HepG2 (cell line): ENCODE measurements around the gene TBCEL. TPM values are rescaled to one million over a fixed set of nuclear protein-coding genes. Genes with fewer than 3 reads are reported as not detected.
A peak's percentile ranks its signal among the peaks of the same experiment; 100 is the strongest.

ENCODE experiments used
- CCDC6 ChIP-seq: sonication (generic); formaldehyde crosslinking; IDR thresholded peaks from 2 replicates; pipeline ENCODE4 v1.8.1; 2022; ENCODE audit warnings: mild to moderate bottlenecking, missing genetic modification reagents, moderate library complexity
- EHMT2 ChIP-seq: fragments of 200-600 bp; sonication (generic); IDR thresholded peaks from 2 replicates; pipeline ENCODE4 v1.7.0; 2017; ENCODE audit warnings: antibody characterized with exemption, low read depth, low read length, borderline replicate concordance
- IRF2 ChIP-seq: IDR thresholded peaks from 2 replicates; pipeline ENCODE4 v1.6.1; 2018; ENCODE audit warnings: missing genetic modification reagents, missing compliant biosample characterization
- MED1 ChIP-seq: sonication (generic); formaldehyde crosslinking; IDR thresholded peaks from 2 replicates; pipeline ENCODE4 v1.4.0; 2020; ENCODE audit warnings: missing genetic modification reagents
- MEF2D ChIP-seq: sonication (generic); formaldehyde crosslinking; IDR thresholded peaks from 2 replicates; pipeline ENCODE4 v1.5.1; 2020; ENCODE audit warnings: mild to moderate bottlenecking, missing genetic modification reagents
- NCOA2 ChIP-seq: sonication (generic); formaldehyde crosslinking; IDR thresholded peaks from 2 replicates; pipeline ENCODE4 v1.8.0; 2022; ENCODE audit warnings: inconsistent platforms
- PHF21A ChIP-seq: sonication (generic); formaldehyde crosslinking; IDR thresholded peaks from 2 replicates; pipeline ENCODE4 v1.5.0; 2020; ENCODE audit warnings: mild to moderate bottlenecking, missing genetic modification reagents
- RCOR2 ChIP-seq: IDR thresholded peaks from 2 replicates; pipeline ENCODE4 v1.6.1; 2016; ENCODE audit warnings: missing biosample characterization, missing genetic modification reagents
- TBP ChIP-seq: sonication (generic); formaldehyde crosslinking; IDR thresholded peaks from 2 replicates; pipeline ENCODE4 v1.5.0; 2020; ENCODE audit warnings: missing genetic modification reagents
- ZBTB20 ChIP-seq: sonication (generic); formaldehyde crosslinking; IDR thresholded peaks from 2 replicates; pipeline ENCODE4 v1.8.1; 2023; ENCODE audit warnings: missing genetic modification reagents, low read depth, mild to moderate bottlenecking, borderline replicate concordance
- ZKSCAN8 ChIP-seq: IDR thresholded peaks from 2 replicates; pipeline ENCODE4 v1.6.1; 2016; ENCODE audit warnings: borderline replicate concordance, missing genetic modification reagents, missing compliant biosample characterization
- ZNF256 ChIP-seq: sonication (generic); formaldehyde crosslinking; conservative IDR thresholded peaks from 2 replicates; pipeline ENCODE4 v1.4.0; 2020; ENCODE audit warnings: missing genetic modification reagents
- ZNF556 ChIP-seq: sonication (generic); formaldehyde crosslinking; IDR thresholded peaks from 2 replicates; pipeline ENCODE4 v1.4.0; 2020; ENCODE audit warnings: mild to moderate bottlenecking, missing genetic modification reagents, borderline replicate concordance
- ZNF619 ChIP-seq: sonication (generic); formaldehyde crosslinking; IDR thresholded peaks from 2 replicates; pipeline ENCODE4 v1.4.0; 2020; ENCODE audit warnings: mild to moderate bottlenecking, missing genetic modification reagents
- polyA plus RNA-seq, 8 experiments: library from polyadenylated mRNA; depleted of rRNA in 3 of 8; stranded (reverse) in 7 of 8; unstranded in 1 of 8; fragments of >200 nt; fragmentation: Illumina TruSeq in 4 of 8; extraction: Trizol in 4 of 8; gene quantifications; 2 replicates each; pipeline versions ENCODE4 v1.2.1 to v1.2.3, GENCODE V29; 2011 to 2016; ENCODE audit warnings: low read depth in 4 of 8, missing spikeins in 1 of 8, mixed read lengths in 1 of 8; ENCODE audit not compliant: insufficient read depth in 1 of 8
- total RNA-seq, 5 experiments: library from RNA; depleted of rRNA; stranded (reverse); fragments of >200 nt; fragmentation: Illumina TruSeq; extraction: Trizol; gene quantifications; 2 replicates each; pipeline ENCODE4 v1.2.3, GENCODE V29; 2016; ENCODE audit warnings: low read depth in 1 of 5
- TF ChIP-seq, protein P1 (sequence below): IDR thresholded peaks from 2 replicates; pipeline ENCODE4 v1.4.0; 2020; ENCODE audit warnings: mild to moderate bottlenecking, missing genetic modification reagents
- TF ChIP-seq, protein P2 (sequence below): IDR thresholded peaks from 2 replicates; pipeline ENCODE4 v1.6.1; 2016; ENCODE audit warnings: low read depth, missing genetic modification reagents, missing compliant biosample characterization
- TF ChIP-seq, protein P3 (sequence below): sonication (generic); formaldehyde crosslinking; IDR thresholded peaks from 2 replicates; pipeline ENCODE4 v1.5.1; 2020; ENCODE audit warnings: mild to moderate bottlenecking, missing genetic modification reagents

The TBCEL gene
- total and polyA plus RNA-seq, 2 of the 13 experiments (the other 11 are each of a cell fraction or from before 2014, with no cell fraction given) = 6.1 to 12.5 TPM

DNA sequence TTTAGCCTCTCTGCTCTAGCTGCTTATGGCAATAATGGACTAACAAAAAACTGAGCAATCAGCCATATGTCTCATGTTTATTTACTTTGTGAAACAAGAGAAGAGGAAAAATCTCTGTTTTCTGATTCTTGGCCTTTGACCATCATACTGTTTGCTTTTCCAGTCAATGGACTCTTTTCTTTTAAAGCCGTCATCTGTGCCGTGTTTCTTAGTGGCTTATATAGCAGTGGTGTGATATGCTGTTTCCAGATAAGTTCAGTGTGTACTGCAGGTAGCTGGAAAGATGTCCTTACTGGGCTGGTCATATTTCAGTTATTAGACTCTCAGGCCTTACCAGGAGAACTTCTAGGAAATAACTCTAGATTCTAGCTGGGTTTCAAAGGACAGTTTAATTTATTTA lies 43.6 kb downstream of the TBCEL start (continued):
- TF ChIP-seq, protein P1, sequence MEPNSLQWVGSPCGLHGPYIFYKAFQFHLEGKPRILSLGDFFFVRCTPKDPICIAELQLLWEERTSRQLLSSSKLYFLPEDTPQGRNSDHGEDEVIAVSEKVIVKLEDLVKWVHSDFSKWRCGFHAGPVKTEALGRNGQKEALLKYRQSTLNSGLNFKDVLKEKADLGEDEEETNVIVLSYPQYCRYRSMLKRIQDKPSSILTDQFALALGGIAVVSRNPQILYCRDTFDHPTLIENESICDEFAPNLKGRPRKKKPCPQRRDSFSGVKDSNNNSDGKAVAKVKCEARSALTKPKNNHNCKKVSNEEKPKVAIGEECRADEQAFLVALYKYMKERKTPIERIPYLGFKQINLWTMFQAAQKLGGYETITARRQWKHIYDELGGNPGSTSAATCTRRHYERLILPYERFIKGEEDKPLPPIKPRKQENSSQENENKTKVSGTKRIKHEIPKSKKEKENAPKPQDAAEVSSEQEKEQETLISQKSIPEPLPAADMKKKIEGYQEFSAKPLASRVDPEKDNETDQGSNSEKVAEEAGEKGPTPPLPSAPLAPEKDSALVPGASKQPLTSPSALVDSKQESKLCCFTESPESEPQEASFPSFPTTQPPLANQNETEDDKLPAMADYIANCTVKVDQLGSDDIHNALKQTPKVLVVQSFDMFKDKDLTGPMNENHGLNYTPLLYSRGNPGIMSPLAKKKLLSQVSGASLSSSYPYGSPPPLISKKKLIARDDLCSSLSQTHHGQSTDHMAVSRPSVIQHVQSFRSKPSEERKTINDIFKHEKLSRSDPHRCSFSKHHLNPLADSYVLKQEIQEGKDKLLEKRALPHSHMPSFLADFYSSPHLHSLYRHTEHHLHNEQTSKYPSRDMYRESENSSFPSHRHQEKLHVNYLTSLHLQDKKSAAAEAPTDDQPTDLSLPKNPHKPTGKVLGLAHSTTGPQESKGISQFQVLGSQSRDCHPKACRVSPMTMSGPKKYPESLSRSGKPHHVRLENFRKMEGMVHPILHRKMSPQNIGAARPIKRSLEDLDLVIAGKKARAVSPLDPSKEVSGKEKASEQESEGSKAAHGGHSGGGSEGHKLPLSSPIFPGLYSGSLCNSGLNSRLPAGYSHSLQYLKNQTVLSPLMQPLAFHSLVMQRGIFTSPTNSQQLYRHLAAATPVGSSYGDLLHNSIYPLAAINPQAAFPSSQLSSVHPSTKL (CRISPR knock-in tag) = peak; percentile 94
- TF ChIP-seq, protein P2, sequence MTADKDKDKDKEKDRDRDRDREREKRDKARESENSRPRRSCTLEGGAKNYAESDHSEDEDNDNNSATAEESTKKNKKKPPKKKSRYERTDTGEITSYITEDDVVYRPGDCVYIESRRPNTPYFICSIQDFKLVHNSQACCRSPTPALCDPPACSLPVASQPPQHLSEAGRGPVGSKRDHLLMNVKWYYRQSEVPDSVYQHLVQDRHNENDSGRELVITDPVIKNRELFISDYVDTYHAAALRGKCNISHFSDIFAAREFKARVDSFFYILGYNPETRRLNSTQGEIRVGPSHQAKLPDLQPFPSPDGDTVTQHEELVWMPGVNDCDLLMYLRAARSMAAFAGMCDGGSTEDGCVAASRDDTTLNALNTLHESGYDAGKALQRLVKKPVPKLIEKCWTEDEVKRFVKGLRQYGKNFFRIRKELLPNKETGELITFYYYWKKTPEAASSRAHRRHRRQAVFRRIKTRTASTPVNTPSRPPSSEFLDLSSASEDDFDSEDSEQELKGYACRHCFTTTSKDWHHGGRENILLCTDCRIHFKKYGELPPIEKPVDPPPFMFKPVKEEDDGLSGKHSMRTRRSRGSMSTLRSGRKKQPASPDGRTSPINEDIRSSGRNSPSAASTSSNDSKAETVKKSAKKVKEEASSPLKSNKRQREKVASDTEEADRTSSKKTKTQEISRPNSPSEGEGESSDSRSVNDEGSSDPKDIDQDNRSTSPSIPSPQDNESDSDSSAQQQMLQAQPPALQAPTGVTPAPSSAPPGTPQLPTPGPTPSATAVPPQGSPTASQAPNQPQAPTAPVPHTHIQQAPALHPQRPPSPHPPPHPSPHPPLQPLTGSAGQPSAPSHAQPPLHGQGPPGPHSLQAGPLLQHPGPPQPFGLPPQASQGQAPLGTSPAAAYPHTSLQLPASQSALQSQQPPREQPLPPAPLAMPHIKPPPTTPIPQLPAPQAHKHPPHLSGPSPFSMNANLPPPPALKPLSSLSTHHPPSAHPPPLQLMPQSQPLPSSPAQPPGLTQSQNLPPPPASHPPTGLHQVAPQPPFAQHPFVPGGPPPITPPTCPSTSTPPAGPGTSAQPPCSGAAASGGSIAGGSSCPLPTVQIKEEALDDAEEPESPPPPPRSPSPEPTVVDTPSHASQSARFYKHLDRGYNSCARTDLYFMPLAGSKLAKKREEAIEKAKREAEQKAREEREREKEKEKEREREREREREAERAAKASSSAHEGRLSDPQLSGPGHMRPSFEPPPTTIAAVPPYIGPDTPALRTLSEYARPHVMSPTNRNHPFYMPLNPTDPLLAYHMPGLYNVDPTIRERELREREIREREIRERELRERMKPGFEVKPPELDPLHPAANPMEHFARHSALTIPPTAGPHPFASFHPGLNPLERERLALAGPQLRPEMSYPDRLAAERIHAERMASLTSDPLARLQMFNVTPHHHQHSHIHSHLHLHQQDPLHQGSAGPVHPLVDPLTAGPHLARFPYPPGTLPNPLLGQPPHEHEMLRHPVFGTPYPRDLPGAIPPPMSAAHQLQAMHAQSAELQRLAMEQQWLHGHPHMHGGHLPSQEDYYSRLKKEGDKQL = peak; percentile 59; the same call in 1 of the 2 replicates
- TF ChIP-seq ZNF256 = no peak
- TF ChIP-seq TBP (CRISPR knock-in tag) = no peak
- TF ChIP-seq, protein P3, sequence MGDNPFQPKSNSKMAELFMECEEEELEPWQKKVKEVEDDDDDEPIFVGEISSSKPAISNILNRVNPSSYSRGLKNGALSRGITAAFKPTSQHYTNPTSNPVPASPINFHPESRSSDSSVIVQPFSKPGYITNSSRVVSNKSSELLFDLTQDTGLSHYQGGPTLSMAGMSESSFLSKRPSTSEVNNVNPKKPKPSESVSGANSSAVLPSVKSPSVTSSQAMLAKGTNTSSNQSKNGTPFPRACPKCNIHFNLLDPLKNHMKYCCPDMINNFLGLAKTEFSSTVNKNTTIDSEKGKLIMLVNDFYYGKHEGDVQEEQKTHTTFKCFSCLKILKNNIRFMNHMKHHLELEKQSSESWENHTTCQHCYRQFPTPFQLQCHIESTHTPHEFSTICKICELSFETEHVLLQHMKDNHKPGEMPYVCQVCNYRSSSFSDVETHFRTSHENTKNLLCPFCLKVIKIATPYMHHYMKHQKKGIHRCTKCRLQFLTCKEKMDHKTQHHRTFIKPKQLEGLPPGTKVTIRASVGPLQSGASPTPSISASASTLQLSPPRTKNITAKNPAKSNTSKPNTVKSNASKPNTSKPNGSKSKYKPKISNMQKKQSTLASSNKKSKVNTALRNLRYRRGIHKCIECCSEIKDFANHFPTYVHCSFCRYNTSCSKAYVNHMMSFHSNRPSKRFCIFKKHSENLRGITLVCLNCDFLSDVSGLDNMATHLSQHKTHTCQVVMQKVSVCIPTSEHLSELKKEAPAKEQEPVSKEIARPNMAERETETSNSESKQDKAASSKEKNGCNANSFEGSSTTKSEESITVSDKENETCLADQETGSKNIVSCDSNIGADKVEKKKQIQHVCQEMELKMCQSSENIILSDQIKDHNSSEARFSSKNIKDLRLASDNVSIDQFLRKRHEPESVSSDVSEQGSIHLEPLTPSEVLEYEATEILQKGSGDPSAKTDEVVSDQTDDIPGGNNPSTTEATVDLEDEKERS = 0 out of 2 replicates have a peak, but pooled peaks have one; percentile 22
- peak; percentile 82 for TF ChIP-seq MED1 (CRISPR knock-in tag)
- no peak for TF ChIP-seq CCDC6 (CRISPR knock-in tag)
- peak; percentile 97 for TF ChIP-seq PHF21A (CRISPR knock-in tag)
- peak; percentile 68 for TF ChIP-seq IRF2 (CRISPR knock-in tag)
- peak; percentile 66; the same call in 1 of the 2 replicates for TF ChIP-seq ZKSCAN8 (CRISPR knock-in tag)
- no peak for TF ChIP-seq ZNF619 (CRISPR knock-in tag)
- TF ChIP-seq ZBTB20 = peak; percentile 95
- peak; percentile 82 for TF ChIP-seq NCOA2
- peak; percentile 75; the same call in 1 of the 2 replicates for TF ChIP-seq MEF2D (CRISPR knock-in tag)
- TF ChIP-seq EHMT2 = peak; percentile 31; the same call in 1 of the 2 replicates
- TF ChIP-seq ZNF556 (CRISPR knock-in tag) = no peak; the same call in 1 of the 2 replicates
- peak; percentile 98 for TF ChIP-seq RCOR2
